ENCODE results near the gene B4GALT3.

- TF ChIP-seq, protein P1, sequence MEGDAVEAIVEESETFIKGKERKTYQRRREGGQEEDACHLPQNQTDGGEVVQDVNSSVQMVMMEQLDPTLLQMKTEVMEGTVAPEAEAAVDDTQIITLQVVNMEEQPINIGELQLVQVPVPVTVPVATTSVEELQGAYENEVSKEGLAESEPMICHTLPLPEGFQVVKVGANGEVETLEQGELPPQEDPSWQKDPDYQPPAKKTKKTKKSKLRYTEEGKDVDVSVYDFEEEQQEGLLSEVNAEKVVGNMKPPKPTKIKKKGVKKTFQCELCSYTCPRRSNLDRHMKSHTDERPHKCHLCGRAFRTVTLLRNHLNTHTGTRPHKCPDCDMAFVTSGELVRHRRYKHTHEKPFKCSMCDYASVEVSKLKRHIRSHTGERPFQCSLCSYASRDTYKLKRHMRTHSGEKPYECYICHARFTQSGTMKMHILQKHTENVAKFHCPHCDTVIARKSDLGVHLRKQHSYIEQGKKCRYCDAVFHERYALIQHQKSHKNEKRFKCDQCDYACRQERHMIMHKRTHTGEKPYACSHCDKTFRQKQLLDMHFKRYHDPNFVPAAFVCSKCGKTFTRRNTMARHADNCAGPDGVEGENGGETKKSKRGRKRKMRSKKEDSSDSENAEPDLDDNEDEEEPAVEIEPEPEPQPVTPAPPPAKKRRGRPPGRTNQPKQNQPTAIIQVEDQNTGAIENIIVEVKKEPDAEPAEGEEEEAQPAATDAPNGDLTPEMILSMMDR (conservative IDR thresholded peaks at IDR 0.05; ENCODE audit: low read length): no peak
- TF ChIP-seq EZH2phosphoT487 (IDR thresholded peaks at IDR 0.05; ENCODE audit: borderline replicate concordance, low read depth, low read length): no peak
Measured at GRCh38 chr1:161215076-161215475, 37.8 kb upstream of the B4GALT3 start, which contains the start of gene FCER1G.

Measured in OCI-LY7 (cell line).